Skin epidermis (tissue), 12 donors: Measurements from ENCODE around the gene RAP1B.

Source experiments
- H3K27ac ChIP-seq, 21 experiments: fragments of 200-600 bp; sonication (generic) in 11 of 21; one replicate each; pipeline ENCODE4 v1.5.0; 2020; ENCODE audit warnings: mild to moderate bottlenecking in 3 of 21, inconsistent platforms in 2 of 21, moderate library complexity in 2 of 21
- H3K4me3 ChIP-seq, 7 experiments: fragments of 200-600 bp; sonication (generic) in 2 of 7; one replicate each; pipeline ENCODE4 v1.5.0; 2020; ENCODE audit warnings: inconsistent platforms in 2 of 7, mild to moderate bottlenecking in 2 of 7, moderate library complexity in 1 of 7

The RAP1B gene

GRCh38 chr12:68611094-68611805 is 551 bp downstream of the RAP1B start:
- peak overlapping the region; percentile 85 to 98 (median 96) for H3K27ac ChIP-seq

GRCh38 chr12:68611806-68612160 is 1.1 kb downstream of the RAP1B start:
- Histone ChIP-seq H3K27ac (peak overlapping the region; percentile 85 to 98 (median 96)), H3K4me3 (peak overlapping the region; percentile 57 to 89 (median 80))

More at GRCh38 chr12:68611094-68611805, 551 bp downstream of the RAP1B start:
- H3K4me3 ChIP-seq: peak overlapping the region; percentile 57 to 89 (median 80)

- Histone ChIP-seq H3K4me3 (peak overlapping the region; percentile 57 to 89 (median 80)), H3K27ac (peak overlapping the region in 20 of 21 experiments; percentile 85 to 98 (median 96))
Measured at GRCh38 chr12:68612202-68612601, 1.5 kb downstream of the RAP1B start.

- H3K4me3 ChIP-seq: peak overlapping the region; percentile 57 to 89 (median 80)
- peak overlapping the region in 20 of 21 experiments; percentile 28 to 98 (median 96) for H3K27ac ChIP-seq
Measured at GRCh38 chr12:68612697-68613096, 2.0 kb downstream of the RAP1B start.

- H3K27ac ChIP-seq: peak overlapping the region in 14 of 21 experiments; percentile 23 to 98 (median 96)
- H3K4me3 ChIP-seq: peak overlapping the region in 6 of 7 experiments; percentile 57 to 89 (median 81)
Measured at GRCh38 chr12:68613209-68613904, 2.7 kb downstream of the RAP1B start.

GRCh38 chr12:68614105-68614679 is 3.5 kb downstream of the RAP1B start:
- Histone ChIP-seq H3K4me3 (no peak overlapping the region), H3K27ac (peak overlapping the region in 2 of 21 experiments; percentile 3 to 40)

GRCh38 chr12:68614769-68615168 is 4.1 kb downstream of the RAP1B start:
- no peak overlapping the region for H3K4me3 ChIP-seq
- H3K27ac ChIP-seq: peak overlapping the region in 2 of 21 experiments; percentile 3 to 10

GRCh38 chr12:68617160-68617926 is 6.6 kb downstream of the RAP1B start:
- Histone ChIP-seq H3K4me3 (no peak overlapping the region), H3K27ac (peak overlapping the region in 1 of 21 experiments; percentile 18)

GRCh38 chr12:68619541-68619940 is 8.8 kb downstream of the RAP1B start:
- no peak overlapping the region for H3K27ac ChIP-seq

GRCh38 chr12:68620519-68621471 is 10.1 kb downstream of the RAP1B start:
- H3K27ac ChIP-seq: no peak overlapping the region

More at GRCh38 chr12:68619541-68619940, 8.8 kb downstream of the RAP1B start:
- no peak overlapping the region for H3K4me3 ChIP-seq

GRCh38 chr12:68621472-68622081 is 10.9 kb downstream of the RAP1B start:
- H3K27ac ChIP-seq: peak overlapping the region in 2 of 21 experiments; percentile 17 to 26

More at GRCh38 chr12:68620519-68621471, 10.1 kb downstream of the RAP1B start:
- H3K4me3 ChIP-seq: no peak overlapping the region

GRCh38 chr12:68622250-68622649 is 11.6 kb downstream of the RAP1B start:
- Histone ChIP-seq H3K27ac (peak overlapping the region in 3 of 21 experiments; percentile 17 to 30 (median 26)), H3K4me3 (no peak overlapping the region)

More at GRCh38 chr12:68621472-68622081, 10.9 kb downstream of the RAP1B start:
- no peak overlapping the region for H3K4me3 ChIP-seq

GRCh38 chr12:68623059-68623458 is 12.4 kb downstream of the RAP1B start:
- Histone ChIP-seq H3K27ac (peak overlapping the region in 1 of 21 experiments; percentile 26), H3K4me3 (no peak overlapping the region)

GRCh38 chr12:68623984-68624383 is 13.3 kb downstream of the RAP1B start:
- no peak overlapping the region for H3K4me3 ChIP-seq
- H3K27ac ChIP-seq: no peak overlapping the region

- Histone ChIP-seq H3K27ac (no peak overlapping the region), H3K4me3 (no peak overlapping the region)
Measured at GRCh38 chr12:68624933-68625332, 14.2 kb downstream of the RAP1B start.

- Histone ChIP-seq H3K4me3 (no peak overlapping the region), H3K27ac (no peak overlapping the region)
Measured at GRCh38 chr12:68627673-68628319, 17.1 kb downstream of the RAP1B start.

GRCh38 chr12:68628698-68629097 is 18.0 kb downstream of the RAP1B start:
- no peak overlapping the region for H3K4me3 ChIP-seq
- no peak overlapping the region for H3K27ac ChIP-seq

GRCh38 chr12:68630050-68630449 is 19.4 kb downstream of the RAP1B start:
- peak overlapping the region in 1 of 21 experiments; percentile 4 for H3K27ac ChIP-seq
- H3K4me3 ChIP-seq: no peak overlapping the region
